HepG2 (cell line): ENCODE results near the gene CUL1. TPM values are rescaled to one million over a fixed set of nuclear protein-coding genes. Genes with fewer than 3 reads are reported as not detected.

Source experiments
- ATAC-seq: fragments of 200-7000 bp; cut with Tn5 transposase; 3 replicates; pipeline ENCODE4 v1.9.1; 2020; ENCODE audit warnings: mild to moderate bottlenecking, moderate library complexity
- BruUV-seq: library from RNA; stranded (reverse); fragments of 400-500 nt; replicated peaks from 2 replicates; lab custom pipeline; 2021; lab: Mats Ljungman, UMichigan
- CTCF ChIA-PET: fragments of 300-600 bp; formaldehyde crosslinking; extraction: SDS; loops from one replicate; lab custom pipeline; 2021; ENCODE audit warnings: low total read pairs, inconsistent platforms, low intra/inter-chr PET ratio; lab: Yijun Ruan, JAX
- POLR2A ChIA-PET: fragments of 350-600 bp; sonication (Branson Sonifier 250); formaldehyde crosslinking; loops from one replicate; lab custom pipeline; 2020; ENCODE audit warnings: antibody characterized with exemption, inconsistent platforms; lab: Yijun Ruan, JAX
- DNase-seq: peaks from one replicate; pipeline ENCODE4 v3.0.0-alpha.2; 2015; ENCODE audit warnings: low spot score
- FAIRE-seq: peaks from 3 replicates; lab custom pipeline; 2011; peaks lifted over from hg19 to GRCh38; lab: Jason Lieb, UNC
- H2AFZ ChIP-seq: one replicate; pipeline ENCODE4 v1.6.1; 2011; ENCODE audit warnings: low read length, inconsistent platforms
- H3K27ac ChIP-seq: fragments of 300-600 bp; 3 replicates; pipeline ENCODE4 v1.8.0; 2011; ENCODE audit warnings: mixed run types, mild to moderate bottlenecking, mixed read lengths, low read length, inconsistent platforms; ENCODE audit not compliant: insufficient read depth; ENCODE audit errors: extremely low read length
- H3K27me3 ChIP-seq, 2 experiments: fragments of 200-600 bp in 1 of 2; 2 replicates in 1 of 2; 3 replicates in 1 of 2; pipeline versions ENCODE4 v1.6.0 to v1.8.0; 2011; ENCODE audit warnings: low read length in 2 of 2, mild to moderate bottlenecking in 2 of 2, moderate library complexity in 2 of 2, inconsistent platforms in 1 of 2; ENCODE audit not compliant: insufficient read depth in 2 of 2, control insufficient read depth in 1 of 2
- H3K36me3 ChIP-seq, 2 experiments: fragments of 200-600 bp in 1 of 2; replicated peaks in 1 of 2; 2 replicates in 1 of 2; 3 replicates in 1 of 2; pipeline versions ENCODE4 v1.5.1 to v1.8.0; 2011; ENCODE audit warnings: low read length in 2 of 2, inconsistent platforms in 1 of 2; ENCODE audit not compliant: insufficient read depth in 2 of 2, control insufficient read depth in 1 of 2
- H3K4me1 ChIP-seq: 2 replicates; pipeline ENCODE4 v1.5.1; 2012; ENCODE audit warnings: low read length, inconsistent platforms; ENCODE audit not compliant: insufficient read depth
- H3K4me2 ChIP-seq: 2 replicates; pipeline ENCODE4 v1.6.0; 2011; ENCODE audit warnings: low read depth, low read length, inconsistent platforms
- H3K4me3 ChIP-seq, 3 experiments: fragments of 200-600 bp in 1 of 3; sonication (generic), shearing (Covaris generic) in 1 of 3; replicated peaks in 1 of 3; 2 replicates each; pipeline ENCODE4 v1.5.1; 2011 to 2016; ENCODE audit warnings: low read length in 3 of 3, inconsistent platforms in 2 of 3, low read depth in 2 of 3, mild to moderate bottlenecking in 2 of 3, control low read depth in 1 of 3, mixed read lengths in 1 of 3; ENCODE audit not compliant: insufficient read depth in 1 of 3
- H3K79me2 ChIP-seq: one replicate; pipeline ENCODE4 v1.6.1; 2011; ENCODE audit warnings: low read length, inconsistent platforms; ENCODE audit not compliant: insufficient read depth
- H3K9ac ChIP-seq: 2 replicates; pipeline ENCODE4 v1.6.0; 2011; ENCODE audit warnings: mild to moderate bottlenecking, low read depth, low read length, inconsistent platforms; ENCODE audit not compliant: insufficient read depth
- H3K9me3 ChIP-seq: 2 replicates; pipeline ENCODE4 v1.5.1; 2012; ENCODE audit warnings: mild to moderate bottlenecking, low read length
- H4K20me1 ChIP-seq: 2 replicates; pipeline ENCODE4 v1.6.0; 2011; ENCODE audit warnings: inconsistent platforms, mild to moderate bottlenecking, low read length, moderate library complexity; ENCODE audit not compliant: insufficient read depth
- CBFB ChIP-seq: sonication (generic); formaldehyde crosslinking; IDR thresholded peaks from 2 replicates; pipeline ENCODE4 v1.4.0; 2020; ENCODE audit warnings: missing genetic modification reagents
- ERF ChIP-seq: IDR thresholded peaks from 2 replicates; pipeline ENCODE4 v1.6.1; 2018; ENCODE audit warnings: missing biosample characterization, missing genetic modification reagents
- EZH2 ChIP-seq: conservative IDR thresholded peaks from 2 replicates; pipeline ENCODE4 v1.6.1; 2012; ENCODE audit warnings: mild to moderate bottlenecking, low read depth, low read length, moderate library complexity
- FLYWCH1 ChIP-seq: sonication (generic); formaldehyde crosslinking; IDR thresholded peaks from 2 replicates; pipeline ENCODE4 v1.8.1; 2023; ENCODE audit warnings: mild to moderate bottlenecking, missing genetic modification reagents
- FOSL1 ChIP-seq: sonication (generic); formaldehyde crosslinking; IDR thresholded peaks from 2 replicates; pipeline ENCODE4 v1.9.0; 2021; ENCODE audit warnings: missing genetic modification reagents, borderline replicate concordance
- HIVEP1 ChIP-seq: sonication (generic); formaldehyde crosslinking; IDR thresholded peaks from 2 replicates; pipeline ENCODE4 v1.4.0; 2020; ENCODE audit warnings: mild to moderate bottlenecking, missing genetic modification reagents
- JUNB ChIP-seq: sonication (generic); formaldehyde crosslinking; IDR thresholded peaks from 2 replicates; pipeline ENCODE4 v1.8.0; 2022; ENCODE audit warnings: missing genetic modification reagents, mild to moderate bottlenecking, borderline replicate concordance
- KLF9 ChIP-seq: IDR thresholded peaks from 2 replicates; pipeline ENCODE4 v1.6.1; 2016; ENCODE audit warnings: low read depth
- MIXL1 ChIP-seq: IDR thresholded peaks from 2 replicates; pipeline ENCODE4 v1.6.1; 2016
- SIX1 ChIP-seq: sonication (generic); formaldehyde crosslinking; IDR thresholded peaks from 2 replicates; pipeline ENCODE4 v1.4.0; 2020; ENCODE audit warnings: missing genetic modification reagents, borderline replicate concordance
- SRSF4 ChIP-seq: fragments of 200-400 bp; formaldehyde crosslinking; IDR thresholded peaks from one replicate; pipeline ENCODE4 v1.6.1; 2018; ENCODE audit warnings: mild to moderate bottlenecking, low read depth, low read length, moderate library complexity; ENCODE audit not compliant: poor library complexity, severe bottlenecking
- TAF15 ChIP-seq: fragments of 200-400 bp; formaldehyde crosslinking; IDR thresholded peaks from one replicate; pipeline ENCODE4 v1.6.1; 2018; ENCODE audit warnings: mild to moderate bottlenecking, low read depth, low read length; ENCODE audit not compliant: poor library complexity, severe bottlenecking
- TP53 ChIP-seq: sonication (generic); formaldehyde crosslinking; conservative IDR thresholded peaks from 2 replicates; pipeline ENCODE4 v1.4.0; 2020; ENCODE audit warnings: missing genetic modification reagents
- ZNF17 ChIP-seq: sonication (generic); formaldehyde crosslinking; IDR thresholded peaks from 2 replicates; pipeline ENCODE4 v1.5.0; 2020; ENCODE audit warnings: mild to moderate bottlenecking, missing genetic modification reagents
- ZNF329 ChIP-seq: sonication (generic); formaldehyde crosslinking; IDR thresholded peaks from 2 replicates; pipeline ENCODE4 v1.9.0; 2021; ENCODE audit warnings: low read depth, mild to moderate bottlenecking, missing genetic modification reagents
- ZNF441 ChIP-seq: sonication (generic); formaldehyde crosslinking; IDR thresholded peaks from 2 replicates; pipeline ENCODE4 v1.7.0; 2021; ENCODE audit warnings: missing genetic modification reagents, borderline replicate concordance
- ZNF460 ChIP-seq: sonication (generic); formaldehyde crosslinking; IDR thresholded peaks from 2 replicates; pipeline ENCODE4 v1.5.1; 2020; ENCODE audit warnings: missing genetic modification reagents, mild to moderate bottlenecking, borderline replicate concordance
- ZNF501 ChIP-seq: sonication (generic); formaldehyde crosslinking; IDR thresholded peaks from 2 replicates; pipeline ENCODE4 v1.5.1; 2020; ENCODE audit warnings: mild to moderate bottlenecking, moderate library complexity, missing genetic modification reagents
- WGBS: methylation state at CpG from one replicate; pipeline ENCODE4 v1.1.6; 2017; ENCODE audit warnings: low lambda C conversion rate; 5-methylcytosine and 5-hydroxymethylcytosine counted together
- in situ Hi-C: cut with HindIII; loops from 2 replicates; pipeline ENCODE4 v1.10.0; 2017; ENCODE audit warnings: low pct_unique_long_range_greater_than_20kb; ENCODE audit not compliant: extremely low pct_ligation_motif_present
- intact Hi-C: fragments of 100-400 bp; cut with micrococcal nuclease; formaldehyde crosslinking; loops from one replicate; pipeline ENCODE4 v1.10.0; 2022; ENCODE audit not compliant: unreplicated experiment
- polyA plus RNA-seq, 8 experiments: library from polyadenylated mRNA; depleted of rRNA in 3 of 8; stranded (reverse) in 7 of 8; unstranded in 1 of 8; fragments of >200 nt; fragmentation: Illumina TruSeq in 4 of 8; extraction: Trizol in 4 of 8; gene quantifications; 2 replicates each; pipeline versions ENCODE4 v1.2.1 to v1.2.3, GENCODE V29; 2011 to 2016; ENCODE audit warnings: low read depth in 4 of 8, missing spikeins in 1 of 8, mixed read lengths in 1 of 8; ENCODE audit not compliant: insufficient read depth in 1 of 8
- total RNA-seq, 5 experiments: library from RNA; depleted of rRNA; stranded (reverse); fragments of >200 nt; fragmentation: Illumina TruSeq; extraction: Trizol; gene quantifications; 2 replicates each; pipeline ENCODE4 v1.2.3, GENCODE V29; 2016; ENCODE audit warnings: low read depth in 1 of 5

Gene CUL1
- total and polyA plus RNA-seq, 2 of the 13 experiments (the other 11 are each of a cell fraction or from before 2014, with no cell fraction given): 30.1 to 45.9 TPM

DNA sequence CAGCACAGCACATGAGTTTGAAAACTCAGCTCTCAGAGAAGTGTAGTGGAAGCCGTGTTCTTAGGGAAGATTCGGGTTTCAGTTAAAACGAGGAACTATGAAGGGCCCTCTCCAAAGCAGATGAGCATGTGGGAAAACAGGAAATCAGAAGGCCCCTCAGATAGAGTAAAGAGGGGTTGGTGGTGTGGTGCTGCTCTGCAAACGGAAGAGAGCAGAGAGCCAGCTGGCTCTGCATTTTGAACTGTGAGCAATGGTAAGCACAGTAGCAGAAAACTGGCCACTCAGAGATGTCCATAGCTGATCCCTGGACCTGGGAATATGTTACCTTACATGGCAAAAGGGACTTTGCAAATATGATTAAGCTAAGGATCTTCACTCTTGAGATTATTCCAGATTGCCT lies 27.9 kb upstream of the CUL1 start (continued):
- TF ChIP-seq ZNF17 (CRISPR knock-in tag): no peak
- no peak for TF ChIP-seq JUNB (CRISPR knock-in tag)
- TF ChIP-seq ZNF329 (CRISPR knock-in tag): no peak

DNA sequence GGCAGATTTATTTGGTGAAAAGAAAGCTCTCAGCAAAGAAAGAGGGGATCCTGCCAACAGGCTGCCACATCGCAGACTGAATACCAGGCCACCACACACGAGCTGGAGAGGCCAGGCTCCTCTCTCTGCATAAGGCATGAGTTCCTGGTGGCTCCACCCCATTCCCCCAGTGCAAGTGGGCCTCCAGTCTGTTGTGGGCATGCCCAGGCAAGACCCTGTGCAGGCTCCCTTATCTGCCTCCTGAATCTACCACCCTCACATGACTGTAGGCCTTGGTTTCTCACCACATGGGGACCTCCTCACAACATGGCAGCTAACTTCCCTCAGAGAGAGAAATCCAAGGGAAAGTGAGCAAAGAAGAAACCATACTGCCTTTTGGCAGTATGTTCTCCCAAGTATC lies 26.7 kb upstream of the CUL1 start:
- FAIRE-seq: no peak
- in situ Hi-C loops (no loop called here), intact Hi-C loops (no loop called here)
- WGBS: 55% methylated on average over 2 of the region's 2 CpGs
- no peak overlapping the region for H3K4me2 ChIP-seq
- TF ChIP-seq TP53 (CRISPR knock-in tag): peak; percentile 93; the same call in 1 of the 2 replicates
- no peak for TF ChIP-seq CBFB (CRISPR knock-in tag)
- no peak for TF ChIP-seq ZNF501
- no peaks in the 10 kb centered on the region for H3K4me1 ChIP-seq
- H3K9me3 ChIP-seq: peaks cover 28% of the 10 kb centered on the region
- H3K9ac ChIP-seq: no peak overlapping the region
- H3K36me3 ChIP-seq: no peaks in the 10 kb centered on the region
- DNase-seq: no peak
- H4K20me1 ChIP-seq: no peaks in the 10 kb centered on the region
- no peak for ATAC-seq
- H2AFZ ChIP-seq: peak overlapping the region; percentile 27
- ChIA-PET POLR2A (no interaction called here), CTCF (no interaction called here)
- H3K79me2 ChIP-seq: no peaks in the 10 kb centered on the region
- no TSS peak for BruUV-seq
- peaks cover 0 to 1% of the 10 kb centered on the region in 2 experiments; a peak in 1 of 5 replicates for H3K27me3 ChIP-seq
- no peak overlapping the region for H3K27ac ChIP-seq
- no peak overlapping the region for H3K4me3 ChIP-seq

DNA sequence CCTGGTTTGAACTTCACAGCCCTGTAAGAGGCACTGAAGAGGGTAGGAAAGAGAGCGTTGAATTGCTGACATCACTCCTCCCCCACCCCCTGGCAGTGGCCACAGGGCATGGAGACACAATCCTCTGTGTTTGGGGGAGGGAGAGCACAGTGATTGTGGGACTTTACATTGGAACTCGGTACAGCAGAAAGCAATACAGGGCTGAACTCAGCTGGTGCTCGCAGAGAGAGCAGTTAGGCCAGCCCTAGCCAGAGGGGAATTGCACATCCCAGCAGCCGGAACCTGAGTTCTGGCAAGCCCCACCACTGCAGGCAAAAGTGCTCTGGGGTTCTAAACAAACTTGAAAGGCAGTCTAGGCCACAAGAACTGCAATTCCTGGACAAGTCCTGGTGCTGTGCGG lies 24.0 kb upstream of the CUL1 start:
- H3K4me3 ChIP-seq: no peak overlapping the region
- no peak overlapping the region for H3K27ac ChIP-seq
- no peaks in the 10 kb centered on the region for H4K20me1 ChIP-seq
- no peak for TF ChIP-seq TAF15
- TF ChIP-seq SIX1 (CRISPR knock-in tag): no peak
- no peak for TF ChIP-seq ZNF441 (CRISPR knock-in tag)
- TF ChIP-seq ZNF460 (CRISPR knock-in tag): no peak
- TF ChIP-seq KLF9 (CRISPR knock-in tag): no peak
- TF ChIP-seq ERF (CRISPR knock-in tag): no peak
- no peak for TF ChIP-seq FOSL1 (CRISPR knock-in tag)
- TF ChIP-seq FLYWCH1 (CRISPR knock-in tag): no peak
- no peak for TF ChIP-seq HIVEP1 (CRISPR knock-in tag)
- TF ChIP-seq EZH2: no peak
- TF ChIP-seq MIXL1 (CRISPR knock-in tag): no peak
- TF ChIP-seq SRSF4: no peak
- TF ChIP-seq, all 625 proteins: peak for 0
- in situ Hi-C loops: no loop called here
- ChIA-PET POLR2A (no interaction called here), CTCF (no interaction called here)
- H3K9ac ChIP-seq: no peak overlapping the region
- no peak overlapping the region for H3K4me2 ChIP-seq
- H3K9me3 ChIP-seq: peaks cover 28% of the 10 kb centered on the region
- FAIRE-seq: no peak
- intact Hi-C loops: no loop called here
- DNase-seq: no peak
- no peak for ATAC-seq
- no peaks in the 10 kb centered on the region for H3K4me1 ChIP-seq
- no peaks in the 10 kb centered on the region for H3K79me2 ChIP-seq
- whole genome bisulfite sequencing: 40% methylated on average over 2 of the region's 5 CpGs
- no peaks in the 10 kb centered on the region for H3K36me3 ChIP-seq
- no TSS peak for BruUV-seq
- H2AFZ ChIP-seq: no peak overlapping the region
- H3K27me3 ChIP-seq: no peaks in the 10 kb centered on the region
